Natural killer cell (primary cell): ENCODE measurements around the gene CDC42BPA. TPM values are rescaled to one million over a fixed set of nuclear protein-coding genes. Genes with fewer than 3 reads are reported as not detected.

Experiments
- ATAC-seq, 3 donors: fragments of 150-1000 bp in 2 of 3; fragments of 200-7000 bp in 1 of 3; cut with Tn5 transposase; 1 replicate in 1 of 3; 2 replicates in 2 of 3; pipeline ENCODE4 v1.10.0; 2021; ENCODE audit warnings: mild to moderate bottlenecking in 2 of 3, moderate library complexity in 2 of 3
- DNase-seq, 2 donors: peaks; one replicate each; pipeline versions ENCODE4 v3.0.0 to v3.0.0-alpha.2; 2013 to 2021; ENCODE audit warnings: mixed read lengths in 1 of 2
- H3K27ac ChIP-seq: one replicate; pipeline ENCODE4 v1.5.1; 2013; ENCODE audit warnings: mild to moderate bottlenecking, low read length
- H3K27me3 ChIP-seq: one replicate; pipeline ENCODE4 v1.6.1; 2013; ENCODE audit warnings: low read length; ENCODE audit not compliant: control insufficient read depth, insufficient read depth
- H3K36me3 ChIP-seq: one replicate; pipeline ENCODE4 v1.6.1; 2013; ENCODE audit warnings: low read length; ENCODE audit not compliant: control insufficient read depth, insufficient read depth
- H3K4me1 ChIP-seq: one replicate; pipeline ENCODE4 v1.6.1; 2013; ENCODE audit warnings: low read length; ENCODE audit not compliant: control insufficient read depth, insufficient read depth
- H3K4me3 ChIP-seq: one replicate; pipeline ENCODE4 v1.5.1; 2013; ENCODE audit warnings: low read length
- H3K9me3 ChIP-seq: one replicate; pipeline ENCODE4 v1.6.1; 2013; ENCODE audit warnings: low read length; ENCODE audit not compliant: control insufficient read depth, insufficient read depth
- H3K27ac Mint-ChIP-seq, 2 donors: one replicate each; pipeline ENCODE4 v1.8.0; 2022; ENCODE audit warnings: mild to moderate bottlenecking in 2 of 2, mixed read lengths in 2 of 2, moderate library complexity in 1 of 2
- H3K27me3 Mint-ChIP-seq, 2 donors: one replicate each; pipeline ENCODE4 v1.8.0; 2022; ENCODE audit warnings: low read depth in 2 of 2, mixed read lengths in 2 of 2
- H3K36me3 Mint-ChIP-seq: one replicate; pipeline ENCODE4 v1.8.0; 2022; ENCODE audit warnings: mixed read lengths
- H3K4me1 Mint-ChIP-seq, 2 donors: one replicate each; pipeline ENCODE4 v1.8.0; 2022; ENCODE audit warnings: mixed read lengths in 2 of 2
- H3K4me3 Mint-ChIP-seq: one replicate; pipeline ENCODE4 v1.8.0; 2022; ENCODE audit warnings: mild to moderate bottlenecking, moderate library complexity, mixed read lengths
- H3K9me3 Mint-ChIP-seq, 2 donors: one replicate each; pipeline ENCODE4 v1.8.0; 2022; ENCODE audit warnings: mixed read lengths in 2 of 2
- WGBS: methylation state at CpG from one replicate; pipeline ENCODE4 v1.1.7; 2013; ENCODE audit warnings: missing lambda C conversion rate; ENCODE audit not compliant: insufficient coverage; 5-methylcytosine and 5-hydroxymethylcytosine counted together
- intact Hi-C: fragments of 100-400 bp; cut with micrococcal nuclease; formaldehyde crosslinking; loops from one replicate; pipeline ENCODE4 v1.14.2; 2022
- total RNA-seq, 4 donors: library from RNA; stranded (reverse); fragments of 120-200 nt in 1 of 4; gene quantifications; one replicate each; pipeline versions ENCODE4 v1.2.3 to v1.2.4, GENCODE V29; 2013 to 2022
- TF ChIP-seq, protein P1 (sequence below): fragments of 200-600 bp; IDR thresholded peaks from one replicate; pipeline ENCODE4 v1.8.0; 2022; ENCODE audit warnings: antibody characterized with exemption

CDC42BPA gene
- total RNA-seq, 3 donors from 2014 or later (not counting 1 experiment from before 2014, with no cell fraction given): 0.14 to 2.4 (median 0.77) TPM

DNA sequence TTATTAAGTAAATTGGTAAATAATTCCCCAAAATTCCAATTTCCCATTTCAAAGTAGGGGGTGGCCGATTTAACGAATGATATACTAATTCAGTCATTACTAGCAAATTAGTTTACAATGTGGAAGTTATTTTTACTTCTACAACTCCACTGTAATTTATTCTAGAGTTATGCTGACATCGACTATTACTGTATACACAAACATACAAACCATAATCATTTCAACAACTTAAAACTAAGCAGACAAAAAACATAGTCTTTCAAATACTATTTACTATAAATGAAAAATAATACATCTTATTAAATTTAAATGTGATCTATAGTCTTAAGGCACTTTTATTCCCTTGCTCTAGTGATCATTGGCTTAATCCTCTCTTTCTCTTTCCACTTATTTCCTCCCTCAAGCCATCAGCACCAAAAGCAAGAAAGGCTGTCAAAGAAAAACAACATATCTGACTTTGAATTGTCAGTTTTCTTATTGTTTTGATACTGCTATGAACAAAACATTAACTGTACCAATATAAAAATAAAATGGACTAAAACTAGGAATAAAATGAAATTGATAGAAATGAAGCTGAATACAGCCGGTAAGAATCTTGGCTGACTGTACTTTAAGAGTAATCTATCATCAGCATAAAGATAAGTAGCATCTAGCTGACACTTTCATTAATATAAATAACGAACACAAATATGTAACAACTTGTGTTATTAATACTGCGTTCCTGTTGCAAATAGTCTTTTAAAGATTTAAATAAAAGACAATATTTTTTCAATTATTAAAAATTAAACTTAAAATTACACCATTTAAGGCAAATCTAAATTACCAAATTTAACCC is 4.1 kb downstream of the CDC42BPA start:
- no peak overlapping the region for H3K4me3 Mint-ChIP-seq
- H3K27ac Mint-ChIP-seq: no peak overlapping the region
- Histone ChIP-seq H3K9me3 (no peaks in the 10 kb centered on the region), H3K4me3 (no peak overlapping the region), H3K36me3 (no peaks in the 10 kb centered on the region), H3K27me3 (peaks cover 33% of the 10 kb centered on the region), H3K27ac (no peak overlapping the region), H3K4me1 (peaks cover 12% of the 10 kb centered on the region)
- no peak for DNase-seq
- H3K4me1 Mint-ChIP-seq: peaks cover 0 to 6% of the 10 kb centered on the region in 2 donors
- ATAC-seq: no peak
- no peaks in the 10 kb centered on the region for H3K36me3 Mint-ChIP-seq
- TF ChIP-seq, protein P1, sequence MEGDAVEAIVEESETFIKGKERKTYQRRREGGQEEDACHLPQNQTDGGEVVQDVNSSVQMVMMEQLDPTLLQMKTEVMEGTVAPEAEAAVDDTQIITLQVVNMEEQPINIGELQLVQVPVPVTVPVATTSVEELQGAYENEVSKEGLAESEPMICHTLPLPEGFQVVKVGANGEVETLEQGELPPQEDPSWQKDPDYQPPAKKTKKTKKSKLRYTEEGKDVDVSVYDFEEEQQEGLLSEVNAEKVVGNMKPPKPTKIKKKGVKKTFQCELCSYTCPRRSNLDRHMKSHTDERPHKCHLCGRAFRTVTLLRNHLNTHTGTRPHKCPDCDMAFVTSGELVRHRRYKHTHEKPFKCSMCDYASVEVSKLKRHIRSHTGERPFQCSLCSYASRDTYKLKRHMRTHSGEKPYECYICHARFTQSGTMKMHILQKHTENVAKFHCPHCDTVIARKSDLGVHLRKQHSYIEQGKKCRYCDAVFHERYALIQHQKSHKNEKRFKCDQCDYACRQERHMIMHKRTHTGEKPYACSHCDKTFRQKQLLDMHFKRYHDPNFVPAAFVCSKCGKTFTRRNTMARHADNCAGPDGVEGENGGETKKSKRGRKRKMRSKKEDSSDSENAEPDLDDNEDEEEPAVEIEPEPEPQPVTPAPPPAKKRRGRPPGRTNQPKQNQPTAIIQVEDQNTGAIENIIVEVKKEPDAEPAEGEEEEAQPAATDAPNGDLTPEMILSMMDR: no peak
- peaks cover 41 to 50% of the 10 kb centered on the region in 2 donors for H3K27me3 Mint-ChIP-seq
- no peaks in the 10 kb centered on the region for H3K9me3 Mint-ChIP-seq
- WGBS: no CpG with 5 or more reads among the region's 6 CpGs
- intact Hi-C loops: no loop called here

DNA sequence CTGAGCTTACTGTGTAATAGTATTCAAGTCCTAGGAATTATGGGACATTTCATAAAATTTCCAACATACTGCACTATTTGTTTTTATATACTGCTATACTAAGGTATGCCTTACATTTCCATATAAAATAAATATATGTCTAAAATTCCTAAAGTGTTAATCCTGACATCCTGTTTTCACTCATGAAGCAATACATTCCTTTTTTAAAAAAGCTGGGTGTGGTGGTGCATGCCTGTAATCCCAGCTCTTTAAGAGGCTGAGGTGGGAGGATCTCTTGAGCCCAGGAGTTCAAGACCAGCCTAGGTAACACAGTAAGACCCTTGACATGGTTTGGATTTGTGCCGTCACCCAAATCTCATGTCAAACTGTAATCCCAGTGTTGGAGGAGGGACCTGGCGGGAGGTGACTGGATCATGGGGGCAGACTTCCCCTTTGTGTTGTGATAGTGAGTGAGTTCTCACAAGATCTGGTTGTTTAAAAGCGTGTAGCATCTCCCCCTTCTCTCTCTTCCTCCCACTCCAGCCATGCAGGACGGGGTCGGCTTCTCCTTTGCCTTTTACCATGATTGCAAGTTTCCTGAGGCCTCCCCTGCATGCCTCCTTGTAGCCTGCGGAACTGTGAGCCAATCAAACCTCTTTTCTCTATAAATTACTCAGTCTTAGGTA is 5.8 kb downstream of the CDC42BPA start:
- Histone ChIP-seq H3K4me1 (peaks cover 2% of the 10 kb centered on the region), H3K27me3 (peaks cover 25% of the 10 kb centered on the region), H3K36me3 (no peaks in the 10 kb centered on the region), H3K27ac (no peak overlapping the region), H3K4me3 (no peak overlapping the region), H3K9me3 (no peaks in the 10 kb centered on the region)
- Mint-ChIP-seq H3K4me1 (peaks cover 0 to 5% of the 10 kb centered on the region in 2 donors), H3K27ac (no peak overlapping the region), H3K27me3 (peaks cover 35 to 46% of the 10 kb centered on the region in 2 donors), H3K9me3 (no peaks in the 10 kb centered on the region), H3K4me3 (no peak overlapping the region), H3K36me3 (no peaks in the 10 kb centered on the region)
- ATAC-seq (no peak), DNase-seq (no peak)
- intact Hi-C loops: no loop called here
- TF ChIP-seq, protein P1: no peak
- WGBS: 87% methylated on average over 5 of the region's 6 CpGs

DNA sequence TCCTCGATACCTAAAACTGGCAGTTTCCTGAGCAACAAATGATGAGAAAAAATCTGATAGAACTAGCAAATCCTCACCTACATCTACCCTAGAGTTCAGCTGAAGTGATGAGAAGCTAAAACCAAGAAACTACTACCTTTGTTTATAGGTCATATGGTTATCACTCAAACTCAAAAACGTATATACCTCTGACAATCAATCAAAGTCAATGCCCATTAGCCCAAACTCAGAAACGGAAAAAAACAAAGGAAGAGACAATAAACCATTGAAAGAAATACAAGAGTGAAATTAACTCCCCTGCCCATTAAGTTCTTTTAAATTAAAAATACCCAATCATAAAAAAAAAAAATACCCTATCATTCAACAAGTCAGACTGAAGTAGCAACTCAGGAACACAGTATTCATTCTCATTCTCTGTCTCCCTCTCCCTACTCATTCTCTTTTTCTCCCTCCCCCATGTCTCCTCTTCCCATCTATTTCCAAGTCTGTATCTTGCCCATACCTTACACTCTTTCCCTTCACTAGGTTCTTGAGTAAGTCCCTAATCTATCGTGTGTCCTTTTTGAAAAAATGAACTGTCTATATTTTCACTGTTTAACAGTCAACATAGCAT is 6.8 kb downstream of the CDC42BPA start:
- no peaks in the 10 kb centered on the region for H3K4me1 Mint-ChIP-seq
- no peak overlapping the region for H3K27ac ChIP-seq
- no peaks in the 10 kb centered on the region for H3K9me3 ChIP-seq
- intact Hi-C loops: no loop called here
- H3K4me3 Mint-ChIP-seq: no peak overlapping the region
- no peak overlapping the region for H3K27ac Mint-ChIP-seq
- H3K27me3 Mint-ChIP-seq: peaks cover 25 to 36% of the 10 kb centered on the region in 2 donors
- no peaks in the 10 kb centered on the region for H3K36me3 Mint-ChIP-seq
- WGBS: 65% methylated on average over 4 of the region's 4 CpGs
- no peaks in the 10 kb centered on the region for H3K4me1 ChIP-seq
- TF ChIP-seq, protein P1: no peak
- H3K4me3 ChIP-seq: no peak overlapping the region
- no peaks in the 10 kb centered on the region for H3K36me3 ChIP-seq
- ATAC-seq (no peak), DNase-seq (no peak)
- H3K27me3 ChIP-seq: peaks cover 15% of the 10 kb centered on the region
- H3K9me3 Mint-ChIP-seq: no peaks in the 10 kb centered on the region
